A673 (cell line): Measurements from ENCODE around the gene CEP126. TPM values are rescaled to one million over a fixed set of nuclear protein-coding genes. Genes with fewer than 3 reads are reported as not detected.

Experiments used
- BruUV-seq: library from RNA; stranded (reverse); fragments of 400-500 nt; replicated peaks from 2 replicates; lab custom pipeline; 2021; lab: Mats Ljungman, UMichigan
- CTCF ChIA-PET: fragments of 300-600 bp; sonication (Branson Sonifier 250); formaldehyde crosslinking; loops from one replicate; lab custom pipeline; 2022; ENCODE audit warnings: antibody characterized with exemption; lab: Charles Lee
- POLR2A ChIA-PET: fragments of 300-600 bp; sonication (Branson Sonifier 250); formaldehyde crosslinking; loops from one replicate; lab custom pipeline; 2022; ENCODE audit warnings: antibody characterized with exemption; ENCODE audit not compliant: low non-redundant PET; lab: Charles Lee
- DNase-seq: peaks from one replicate; pipeline ENCODE4 v3.0.0-alpha.2; 2015; ENCODE audit warnings: low spot score
- H3K27ac ChIP-seq: fragments of 200-600 bp; sonication (generic); 2 replicates; pipeline ENCODE4 v1.5.1; 2016; ENCODE audit warnings: mixed run types, low read depth, mild to moderate bottlenecking, mixed read lengths, antibody characterized with exemption, low read length; ENCODE audit not compliant: poor library complexity, severe bottlenecking
- H3K27me3 ChIP-seq: fragments of 200-600 bp; sonication (generic); replicated peaks from 2 replicates; pipeline ENCODE4 v1.6.1; 2017; ENCODE audit warnings: mixed run types, low read depth, mild to moderate bottlenecking, mixed read lengths, antibody characterized with exemption, low read length; ENCODE audit not compliant: insufficient read depth, poor library complexity
- H3K36me3 ChIP-seq: fragments of 200-600 bp; sonication (generic); 2 replicates; pipeline ENCODE4 v1.6.1; 2016; ENCODE audit warnings: mixed run types, mild to moderate bottlenecking, mixed read lengths, antibody characterized with exemption, low read length; ENCODE audit not compliant: insufficient read depth, poor library complexity, severe bottlenecking
- H3K4me1 ChIP-seq: fragments of 200-600 bp; sonication (generic); 2 replicates; pipeline ENCODE4 v1.6.1; 2017; ENCODE audit warnings: mixed run types, mild to moderate bottlenecking, mixed read lengths, antibody characterized with exemption, low read length; ENCODE audit not compliant: insufficient read depth, poor library complexity, severe bottlenecking
- H3K4me3 ChIP-seq: fragments of 200-600 bp; sonication (generic); 2 replicates; pipeline ENCODE4 v1.5.1; 2016; ENCODE audit warnings: low read depth, mixed run types, mild to moderate bottlenecking, mixed read lengths, low read length; ENCODE audit not compliant: poor library complexity, severe bottlenecking
- H3K9me3 ChIP-seq: fragments of 200-600 bp; sonication (generic); 2 replicates; pipeline ENCODE4 v1.6.1; 2016; ENCODE audit warnings: mixed run types, low read depth, mild to moderate bottlenecking, mixed read lengths, antibody characterized with exemption, low read length; ENCODE audit not compliant: poor library complexity, severe bottlenecking
- EZH2 ChIP-seq: fragments of 200-600 bp; sonication (generic); IDR thresholded peaks from 2 replicates; pipeline ENCODE4 v1.6.1; 2017; ENCODE audit warnings: borderline replicate concordance, low read depth, mild to moderate bottlenecking, mixed read lengths, antibody characterized with exemption, low read length; ENCODE audit not compliant: poor library complexity, severe bottlenecking
- intact Hi-C: fragments of 100-400 bp; cut with micrococcal nuclease; formaldehyde crosslinking; loops from one replicate; pipeline ENCODE4 v1.10.0; 2022; ENCODE audit not compliant: unreplicated experiment
- total RNA-seq: library from RNA; stranded (reverse); gene quantifications from 2 replicates; pipeline ENCODE4 v1.2.3, GENCODE V29; 2021
- TF ChIP-seq, protein P1 (sequence below): fragments of 300-800, 200-600 bp; sonication (generic); conservative IDR thresholded peaks from 2 replicates; pipeline ENCODE4 v1.5.1; 2017; ENCODE audit warnings: low read depth, mild to moderate bottlenecking, antibody characterized with exemption, low read length, moderate library complexity, mixed read lengths

The CEP126 gene
- total RNA-seq, 1 experiment from 2014 or later: 2.3 TPM

DNA sequence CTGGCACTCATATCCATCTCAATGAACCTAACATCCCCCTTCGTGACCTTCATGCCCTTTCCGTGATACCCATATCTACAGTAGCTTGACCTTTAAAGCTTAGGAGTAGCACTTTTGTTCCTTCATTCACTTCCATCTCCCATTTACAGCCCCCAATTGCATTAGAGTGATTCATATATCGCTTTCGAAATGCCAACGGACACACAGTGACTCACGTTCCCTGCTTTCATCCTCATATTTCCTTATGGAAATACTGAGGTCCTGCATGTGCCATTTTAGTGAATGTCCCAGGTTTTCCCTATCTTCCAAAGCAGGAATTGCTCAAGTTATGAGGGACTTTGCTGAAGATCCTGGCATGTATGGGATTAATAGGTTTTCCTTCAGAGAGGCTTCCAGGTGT is 44.3 kb upstream of the CEP126 start:
- TF ChIP-seq, protein P1, sequence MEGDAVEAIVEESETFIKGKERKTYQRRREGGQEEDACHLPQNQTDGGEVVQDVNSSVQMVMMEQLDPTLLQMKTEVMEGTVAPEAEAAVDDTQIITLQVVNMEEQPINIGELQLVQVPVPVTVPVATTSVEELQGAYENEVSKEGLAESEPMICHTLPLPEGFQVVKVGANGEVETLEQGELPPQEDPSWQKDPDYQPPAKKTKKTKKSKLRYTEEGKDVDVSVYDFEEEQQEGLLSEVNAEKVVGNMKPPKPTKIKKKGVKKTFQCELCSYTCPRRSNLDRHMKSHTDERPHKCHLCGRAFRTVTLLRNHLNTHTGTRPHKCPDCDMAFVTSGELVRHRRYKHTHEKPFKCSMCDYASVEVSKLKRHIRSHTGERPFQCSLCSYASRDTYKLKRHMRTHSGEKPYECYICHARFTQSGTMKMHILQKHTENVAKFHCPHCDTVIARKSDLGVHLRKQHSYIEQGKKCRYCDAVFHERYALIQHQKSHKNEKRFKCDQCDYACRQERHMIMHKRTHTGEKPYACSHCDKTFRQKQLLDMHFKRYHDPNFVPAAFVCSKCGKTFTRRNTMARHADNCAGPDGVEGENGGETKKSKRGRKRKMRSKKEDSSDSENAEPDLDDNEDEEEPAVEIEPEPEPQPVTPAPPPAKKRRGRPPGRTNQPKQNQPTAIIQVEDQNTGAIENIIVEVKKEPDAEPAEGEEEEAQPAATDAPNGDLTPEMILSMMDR: no peak
- TF ChIP-seq EZH2: no peak
- intact Hi-C loops: no loop called here
- ChIA-PET CTCF (no interaction called here), POLR2A (no interaction called here)
- no TSS peak for BruUV-seq
- no peaks in the 10 kb centered on the region for H3K9me3 ChIP-seq
- H3K36me3 ChIP-seq: no peaks in the 10 kb centered on the region
- no peak for DNase-seq
- H3K4me1 ChIP-seq: peaks cover 8% of the 10 kb centered on the region
- no peak overlapping the region for H3K27ac ChIP-seq
- H3K4me3 ChIP-seq: no peak overlapping the region
- no peaks in the 10 kb centered on the region for H3K27me3 ChIP-seq

DNA sequence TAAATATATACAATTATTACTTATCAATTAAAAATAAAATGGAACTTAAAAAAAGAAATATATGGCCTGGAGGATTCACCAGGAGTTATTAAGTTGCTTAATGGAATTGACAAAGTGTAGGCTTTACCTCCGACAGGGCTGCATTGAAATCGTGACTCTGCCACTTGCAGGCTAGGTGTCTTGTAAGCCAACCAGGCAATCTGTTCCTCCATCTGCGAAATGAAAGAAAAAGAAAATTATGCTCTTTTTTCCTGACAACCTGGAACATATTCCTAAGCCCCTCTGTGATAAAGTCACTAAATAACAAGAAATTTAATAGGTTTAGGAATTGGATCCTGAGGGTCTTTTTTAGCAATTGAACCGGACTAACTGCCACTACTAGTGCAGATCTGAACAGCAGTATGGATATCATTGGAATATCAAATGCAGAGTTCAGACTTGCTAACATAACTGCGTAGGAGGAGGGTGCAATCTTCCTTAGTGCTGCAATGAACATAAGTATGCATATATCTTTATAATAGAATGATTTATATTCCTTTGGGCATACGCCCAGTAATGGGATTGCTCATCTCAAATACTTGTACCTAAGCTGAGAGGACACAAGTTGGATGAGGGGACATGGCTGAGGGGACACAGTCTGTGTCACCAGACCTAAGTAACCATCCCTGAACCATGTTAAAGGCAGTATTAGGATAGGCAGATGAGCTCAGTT is 42.5 kb upstream of the CEP126 start:
- Histone ChIP-seq H3K4me1 (peaks cover 8% of the 10 kb centered on the region), H3K36me3 (no peaks in the 10 kb centered on the region), H3K27me3 (no peaks in the 10 kb centered on the region), H3K9me3 (no peaks in the 10 kb centered on the region), H3K27ac (no peak overlapping the region), H3K4me3 (no peak overlapping the region)
- BruUV-seq: no TSS peak
- TF ChIP-seq, protein P1: no peak
- TF ChIP-seq EZH2: no peak
- CTCF ChIA-PET: interaction anchor here (0.6 kb wide), 1 partner anchor 169 kb away, joined by 6 read pairs; no protein-coding TSS in a partner anchor
- POLR2A ChIA-PET: no interaction called here
- intact Hi-C loops: no loop called here
- peak; percentile 36 for DNase-seq

DNA sequence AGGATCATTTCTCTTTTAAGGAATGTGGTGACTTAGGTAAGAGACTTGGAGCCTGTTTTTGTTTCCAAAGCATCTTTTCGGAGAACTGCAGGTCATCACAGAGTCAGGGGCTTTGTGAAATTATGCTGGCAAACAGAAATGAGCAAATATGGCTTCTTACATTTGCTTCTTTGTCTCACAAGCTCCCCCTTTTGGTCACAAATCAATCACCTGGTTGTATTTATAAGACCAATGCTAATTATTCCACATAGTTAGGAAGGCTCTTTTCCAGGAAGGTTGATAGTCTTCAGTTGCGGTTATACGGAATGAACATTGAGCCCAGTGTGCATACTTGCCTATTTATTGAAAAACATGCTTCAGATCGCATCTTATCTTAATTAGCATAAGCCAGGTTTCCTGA is 34.6 kb upstream of the CEP126 start:
- H3K4me1 ChIP-seq: no peaks in the 10 kb centered on the region
- H3K9me3 ChIP-seq: no peaks in the 10 kb centered on the region
- BruUV-seq: no TSS peak
- TF ChIP-seq, protein P1: peak; percentile 66
- no peak for TF ChIP-seq EZH2
- peak; percentile 72 for DNase-seq
- peaks cover 3% of the 10 kb centered on the region for H3K27me3 ChIP-seq
- H3K27ac ChIP-seq: no peak overlapping the region
- ChIA-PET POLR2A (no interaction called here), CTCF (interaction anchor here (0.6 to 1.1 kb wide), 4 partner anchors 12 to 434 kb away, joined by 3 to 4 read pairs (median 4); no protein-coding TSS in a partner anchor)
- no peaks in the 10 kb centered on the region for H3K36me3 ChIP-seq
- no peak overlapping the region for H3K4me3 ChIP-seq
- intact Hi-C loops: no loop called here
